ENCODE measurements around the gene FAR2.
"Not testable (repeated sequence)": the region's sequence is repeated elsewhere in the genome, so short reads cannot be mapped to it uniquely, and the experiment has no call there.

FAR2 gene

GRCh38 chr12:29329411-29329810 is 180.3 kb downstream of the FAR2 start:
- DNase-seq (ENCODE audit: low read depth): no peak

- no peak for DNase-seq (ENCODE audit: low read depth)
Observed at GRCh38 chr12:29333178-29333577, 184.1 kb downstream of the FAR2 start.

GRCh38 chr12:29334937-29335336 is 185.9 kb downstream of the FAR2 start:
- no peak for DNase-seq (ENCODE audit: low read depth)

- DNase-seq (ENCODE audit: low read depth): no peak
Observed at GRCh38 chr12:29337325-29337724, 188.2 kb downstream of the FAR2 start.

- DNase-seq (ENCODE audit: low read depth): no peak
Observed at GRCh38 chr12:29343022-29343799, 194.1 kb downstream of the FAR2 start.

- no peak for DNase-seq (ENCODE audit: low read depth)
Observed at GRCh38 chr12:29346769-29347421, 197.8 kb downstream of the FAR2 start.

- DNase-seq (ENCODE audit: low read depth): no peak
Observed at GRCh38 chr12:29350080-29350479, 201.0 kb downstream of the FAR2 start.

- DNase-seq (ENCODE audit: low read depth): no peak
Observed at GRCh38 chr12:29354954-29355353, 205.9 kb downstream of the FAR2 start.

- no peak for DNase-seq (ENCODE audit: low read depth)
Observed at GRCh38 chr12:29365091-29365490, 216.0 kb downstream of the FAR2 start.

GRCh38 chr12:29374012-29374411 is 224.9 kb downstream of the FAR2 start:
- no peak for DNase-seq (ENCODE audit: low read depth)

- no peak for DNase-seq (ENCODE audit: low read depth)
Observed at GRCh38 chr12:29374913-29375312, 225.8 kb downstream of the FAR2 start.

GRCh38 chr12:29376118-29376517 is 227.0 kb downstream of the FAR2 start:
- DNase-seq (ENCODE audit: low read depth): no peak

GRCh38 chr12:29380536-29381523 is 231.8 kb downstream of the FAR2 start, which contains the start of gene ERGIC2:
TSS of gene ERGIC2 (minus strand) at chr12:29381172. CDS start at chr12:29371633, 9,539 bp downstream.
- peak; percentile 78 for DNase-seq (ENCODE audit: low read depth)

GRCh38 chr12:29382251-29382650 is 233.2 kb downstream of the FAR2 start:
- DNase-seq (ENCODE audit: low read depth): no peak

- not testable (repeated sequence) for DNase-seq (ENCODE audit: low read depth)
Observed at GRCh38 chr12:29385194-29385593, 236.1 kb downstream of the FAR2 start.
